NCI-H1092 (cell line): Measurements from ENCODE around the gene EIF3I.

Experiments
- DNase-seq: peaks from one replicate; lab custom pipeline; 2025; lab: John Stamatoyannopoulos, UW

EIF3I gene

GRCh38 chr1:32198237-32199042 lies 23.8 kb upstream of the EIF3I start:
- no peak for DNase-seq

- DNase-seq, result no peak
These were observed 23.0 kb upstream of the EIF3I start for GRCh38 chr1:32199043-32199716.

- DNase-seq, result peak; percentile 69
These were observed 22.5 kb upstream of the EIF3I start for GRCh38 chr1:32199717-32200072.

- DNase-seq, result peak; percentile 82
These were observed 21.8 kb upstream of the EIF3I start, which contains the start of gene CCDC28B for GRCh38 chr1:32200226-32201010. TSS of gene CCDC28B (plus strand) at chr1:32200595. CDS start at chr1:32201936, 1,341 bp downstream.

GRCh38 chr1:32201011-32201855 lies 21.0 kb upstream of the EIF3I start:
- DNase-seq, result peak; percentile 54

GRCh38 chr1:32204943-32205361 lies 17.3 kb upstream of the EIF3I start:
- no peak for DNase-seq

GRCh38 chr1:32205401-32206370 lies 16.5 kb upstream of the EIF3I start, which contains the start of gene IQCC:
TSS of gene IQCC (plus strand) at chr1:32205671. CDS start at chr1:32205682, 11 bp downstream.
- DNase-seq, result peak; percentile 95

GRCh38 chr1:32208469-32208868 lies 13.7 kb upstream of the EIF3I start:
- DNase-seq, result no peak

- peak; percentile 90 for DNase-seq
These were observed 13.3 kb upstream of the EIF3I start, which contains the start of gene DCDC2B for GRCh38 chr1:32208891-32209328. TSS of gene DCDC2B (plus strand) at chr1:32209089. CDS start at chr1:32209094, 5 bp downstream.

- peak; percentile 50 for DNase-seq
These were observed 6.4 kb upstream of the EIF3I start for GRCh38 chr1:32215629-32216480.

GRCh38 chr1:32216566-32216965 lies 5.6 kb upstream of the EIF3I start:
- no peak for DNase-seq

- no peak for DNase-seq
These were observed 3.2 kb upstream of the EIF3I start for GRCh38 chr1:32219022-32219421.

GRCh38 chr1:32220746-32221580 lies 1.2 kb upstream of the EIF3I start:
- no peak for DNase-seq

- DNase-seq, result no peak
These were observed 627 bp upstream of the EIF3I start for GRCh38 chr1:32221581-32221979.

GRCh38 chr1:32223683-32224082 lies 1.5 kb downstream of the EIF3I start:
- DNase-seq, result no peak

- no peak for DNase-seq
These were observed 2.1 kb downstream of the EIF3I start for GRCh38 chr1:32224285-32224684.

- no peak for DNase-seq
These were observed 6.6 kb downstream of the EIF3I start for GRCh38 chr1:32228771-32229170.

GRCh38 chr1:32231843-32232432 lies 9.7 kb downstream of the EIF3I start:
- no peak for DNase-seq
